ENCODE measurements around the gene LRRC52. TPM values are rescaled to one million over a fixed set of nuclear protein-coding genes. Genes with fewer than 3 reads are reported as not detected.

Gene LRRC52, protein sequence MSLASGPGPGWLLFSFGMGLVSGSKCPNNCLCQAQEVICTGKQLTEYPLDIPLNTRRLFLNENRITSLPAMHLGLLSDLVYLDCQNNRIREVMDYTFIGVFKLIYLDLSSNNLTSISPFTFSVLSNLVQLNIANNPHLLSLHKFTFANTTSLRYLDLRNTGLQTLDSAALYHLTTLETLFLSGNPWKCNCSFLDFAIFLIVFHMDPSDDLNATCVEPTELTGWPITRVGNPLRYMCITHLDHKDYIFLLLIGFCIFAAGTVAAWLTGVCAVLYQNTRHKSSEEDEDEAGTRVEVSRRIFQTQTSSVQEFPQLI
- not detected in 2 replicates for total RNA-seq (2014; rRNA removed; shearing (Covaris generic))

DNA sequence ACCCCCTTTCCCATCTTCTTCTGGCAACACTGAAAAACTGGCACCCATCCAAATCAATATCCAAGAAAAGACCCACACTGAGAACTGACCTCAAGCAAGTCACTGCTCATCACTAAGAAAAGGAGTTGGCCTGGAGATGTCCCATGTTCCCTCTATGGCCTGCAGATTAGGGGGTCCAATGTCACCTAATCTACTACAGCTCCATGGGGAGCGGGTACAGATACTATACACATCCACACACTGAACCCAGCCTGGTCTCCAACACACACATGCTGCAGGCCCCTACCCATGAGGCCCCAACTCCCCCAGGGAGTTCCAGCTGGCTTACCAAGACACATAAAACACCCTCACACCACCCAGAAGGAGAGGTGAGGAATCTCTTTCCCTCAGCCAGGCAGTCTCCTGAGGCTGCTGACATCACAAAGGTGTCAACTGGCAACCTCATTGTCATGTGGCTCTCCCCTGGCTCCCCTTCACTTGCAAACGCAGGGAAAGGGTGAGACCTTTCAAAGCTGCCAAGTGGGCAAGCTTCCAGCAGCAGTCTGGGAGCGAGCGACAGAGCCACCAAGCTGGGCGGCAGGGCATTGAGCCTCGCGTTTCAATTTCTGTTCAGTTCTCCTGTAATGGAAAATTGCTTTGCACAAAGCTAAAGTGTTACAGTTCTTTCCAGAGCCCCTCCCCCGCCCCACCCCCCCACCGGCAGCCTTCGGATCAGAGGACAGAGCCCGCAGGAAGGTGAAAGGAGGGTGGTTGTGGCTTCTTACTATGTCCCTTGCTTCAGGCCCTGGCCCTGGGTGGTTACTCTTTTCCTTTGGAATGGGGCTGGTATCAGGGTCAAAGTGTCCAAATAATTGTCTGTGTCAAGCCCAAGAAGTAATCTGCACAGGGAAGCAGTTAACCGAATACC, at the start of gene LRRC52:
LRRC52 (plus strand) TSS at position 469 of the 907 bp plus-strand sequence; CDS start at position 766, 297 bp downstream.
- no peak for DNase-seq (ENCODE audit: low spot score)

DNA sequence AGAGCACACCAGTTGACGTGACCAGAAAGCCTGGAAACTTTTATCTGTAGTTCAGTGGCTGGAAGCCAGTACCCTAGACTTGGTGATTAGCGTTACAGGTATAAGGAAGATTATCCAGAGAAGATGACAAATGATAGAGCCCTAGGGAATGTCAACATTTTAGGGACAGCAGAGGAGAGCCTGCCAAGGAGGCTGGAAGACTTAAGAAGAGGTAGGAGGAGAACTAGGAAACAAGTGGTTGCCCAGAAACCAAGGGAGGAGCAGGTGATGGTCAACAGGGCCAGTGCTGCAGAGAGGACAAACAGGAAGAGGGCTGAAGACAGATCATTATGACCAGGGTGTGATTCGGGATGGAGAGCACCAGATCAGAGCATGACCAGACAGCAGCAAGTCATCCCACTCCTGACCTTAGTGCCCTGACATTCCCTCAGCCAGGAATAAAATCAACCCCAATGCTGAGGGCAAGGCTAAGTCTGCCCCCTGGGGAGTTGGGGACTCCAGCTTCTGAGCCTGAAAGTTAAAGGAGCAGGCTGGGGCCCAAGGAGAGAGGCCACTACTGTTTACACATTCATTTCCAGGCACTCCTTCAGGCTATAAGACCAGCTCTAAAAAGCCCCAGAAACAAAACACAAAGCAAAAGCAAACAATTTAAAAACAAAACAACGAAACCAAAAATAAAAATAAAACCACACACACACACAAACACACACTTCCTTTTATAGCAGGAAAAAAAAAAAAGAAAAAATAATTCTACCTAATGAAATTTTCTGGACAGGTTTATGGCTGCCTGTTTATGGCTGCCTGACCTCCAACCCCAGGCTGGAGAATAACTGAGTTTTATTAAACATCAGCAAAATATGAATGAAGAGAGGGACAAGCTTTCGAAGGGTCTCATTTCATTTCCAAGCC, 48.6 kb upstream of the LRRC52 start:
- no peak for DNase-seq (ENCODE audit: low spot score)

DNA sequence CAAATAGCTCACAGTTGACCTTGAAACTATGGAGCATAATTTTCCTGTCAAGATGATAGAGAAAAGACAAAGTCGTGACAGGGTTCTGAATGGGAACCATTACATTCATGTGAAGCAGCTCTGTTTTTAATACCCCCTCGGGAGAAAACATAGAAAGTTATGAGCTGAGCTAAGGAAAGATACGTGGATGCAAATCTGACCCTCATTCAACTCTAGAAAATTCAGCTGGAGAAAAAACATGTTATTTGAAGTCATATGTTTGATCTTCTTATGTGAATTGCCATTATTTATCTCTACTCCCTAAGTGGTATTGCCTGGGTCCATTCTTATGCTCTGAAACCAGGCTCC, 48.0 kb upstream of the LRRC52 start:
- DNase-seq (ENCODE audit: low spot score): no peak

DNA sequence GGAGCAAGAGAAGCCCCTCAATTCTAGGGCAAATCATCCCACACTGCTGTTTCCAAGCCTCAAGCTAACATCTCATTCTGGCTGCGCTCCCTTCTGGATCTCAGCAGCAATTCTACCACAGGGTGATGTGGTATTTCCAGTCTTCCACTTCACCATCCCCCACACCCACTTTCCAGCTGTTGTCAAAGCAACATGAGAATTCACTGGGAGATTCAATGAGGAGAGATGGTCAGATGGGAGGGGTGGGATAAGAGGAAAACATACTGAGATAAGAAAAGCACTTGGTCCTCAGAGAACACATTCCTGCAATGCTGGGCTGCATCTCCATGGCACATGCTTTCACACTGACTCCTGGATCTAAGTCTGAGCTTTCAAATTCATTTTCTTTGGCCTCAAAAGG, 47.3 kb upstream of the LRRC52 start:
- no peak for DNase-seq (ENCODE audit: low spot score)

DNA sequence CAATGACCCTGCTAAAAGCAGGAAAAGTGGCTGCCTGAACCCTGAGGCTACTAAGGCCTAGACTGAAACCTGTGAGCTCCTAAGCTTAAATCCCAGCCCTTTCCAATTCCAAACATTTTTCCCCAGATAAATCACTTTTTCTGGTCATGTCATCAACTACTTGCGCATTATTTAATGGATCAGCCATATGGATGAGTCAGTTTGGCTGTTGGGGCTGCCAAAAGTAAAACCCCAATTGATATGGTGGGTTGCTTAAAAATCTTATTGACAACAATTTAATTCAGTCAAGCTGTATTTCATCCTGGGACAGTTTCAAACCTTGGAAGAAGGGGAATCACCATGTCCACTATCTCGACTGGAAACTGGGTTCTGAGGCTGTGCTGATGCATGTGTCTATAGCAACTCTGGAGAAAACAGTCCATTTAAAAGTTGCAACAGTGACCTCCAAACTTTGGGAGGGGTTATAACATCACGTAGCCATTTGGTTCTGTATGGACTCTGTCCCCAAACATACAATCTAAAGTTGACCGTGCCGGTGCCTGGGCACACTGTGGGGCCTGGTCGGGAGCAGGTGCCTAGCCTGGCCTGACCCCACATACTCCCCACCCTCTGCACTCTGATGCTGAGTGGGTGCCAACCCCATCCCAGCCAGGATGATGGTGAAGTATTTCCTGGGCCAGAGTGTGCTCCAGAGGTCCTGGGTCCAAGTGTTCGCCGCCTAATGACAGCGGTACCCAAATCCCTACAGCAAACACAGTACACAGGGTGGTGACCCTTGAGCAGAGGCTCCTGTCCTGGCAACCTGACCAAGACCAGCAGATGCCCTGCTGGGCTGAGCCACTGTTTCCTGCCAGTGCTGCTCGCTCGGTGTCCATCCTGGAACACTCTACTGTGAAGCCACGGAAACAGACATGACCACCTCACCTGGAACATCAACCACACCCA, 46.5 kb upstream of the LRRC52 start:
- DNase-seq (ENCODE audit: low spot score): no peak

DNA sequence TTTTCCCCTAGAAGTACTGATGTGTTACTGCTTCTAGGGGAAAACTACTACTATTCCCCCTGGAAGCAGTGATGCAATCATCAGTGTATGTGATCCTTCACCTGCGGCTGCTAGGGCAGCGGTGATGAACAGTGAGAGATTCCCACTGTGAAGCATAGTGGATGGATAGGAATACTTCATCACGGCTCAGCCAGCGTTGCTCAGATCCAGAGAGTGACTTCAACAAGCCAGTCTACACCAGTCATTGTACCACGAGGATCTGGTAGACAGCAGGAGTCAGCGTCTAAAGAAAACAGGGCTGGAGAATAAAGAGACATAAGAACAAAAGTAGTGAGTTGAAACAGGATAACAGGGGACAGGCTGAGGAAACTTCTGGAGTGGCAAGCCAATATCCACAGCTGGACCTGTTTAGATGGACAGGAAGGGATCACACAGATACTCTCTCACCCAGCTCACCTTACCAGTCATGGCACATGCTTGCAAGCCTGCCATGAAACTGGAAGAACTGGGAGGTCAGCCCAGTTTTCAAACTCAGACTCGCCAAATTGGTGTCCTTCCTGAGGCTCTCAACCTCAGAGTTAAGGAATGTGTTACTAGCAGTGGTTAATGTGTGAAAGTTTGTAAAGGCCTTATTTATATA, 42.4 kb upstream of the LRRC52 start:
- no peak for DNase-seq (ENCODE audit: low spot score)

DNA sequence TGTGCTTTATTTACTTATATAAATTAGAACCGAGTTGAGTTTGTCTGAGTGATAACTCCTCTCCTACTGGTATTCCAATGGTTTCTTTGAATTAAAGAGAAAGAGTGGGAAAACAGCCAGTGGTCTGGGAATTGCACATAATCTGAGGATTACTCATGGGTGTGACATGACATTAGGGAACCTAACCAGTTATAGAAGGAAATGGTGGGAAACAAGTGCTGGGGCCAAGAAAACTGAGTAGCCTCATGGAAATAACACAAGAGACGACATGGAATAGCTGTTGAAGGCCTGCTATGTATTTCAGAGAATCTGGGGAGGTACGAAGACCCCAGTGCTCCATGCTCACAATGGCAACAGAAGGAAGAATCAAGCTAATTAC, 41.8 kb upstream of the LRRC52 start:
- no peak for DNase-seq (ENCODE audit: low spot score)

DNA sequence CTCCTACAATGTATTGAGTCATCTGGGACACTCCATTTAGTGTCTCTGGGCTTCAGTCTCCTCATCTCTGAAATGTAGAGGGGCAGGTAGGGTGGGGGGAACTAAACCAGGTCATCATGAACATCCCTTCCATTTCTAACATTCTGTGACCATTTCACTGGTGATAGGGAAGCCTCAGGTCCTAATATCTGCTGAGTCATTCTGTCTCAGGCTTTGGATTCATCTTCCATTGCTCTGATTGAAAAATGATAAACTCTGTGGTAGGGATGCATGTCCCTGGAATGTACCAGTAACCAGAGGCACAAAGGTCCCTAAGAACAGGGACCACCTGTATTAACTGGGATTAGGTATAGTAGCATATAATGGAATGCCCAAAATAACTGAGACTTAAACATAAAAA, 36.2 kb upstream of the LRRC52 start:
- no peak for DNase-seq (ENCODE audit: low spot score)

DNA sequence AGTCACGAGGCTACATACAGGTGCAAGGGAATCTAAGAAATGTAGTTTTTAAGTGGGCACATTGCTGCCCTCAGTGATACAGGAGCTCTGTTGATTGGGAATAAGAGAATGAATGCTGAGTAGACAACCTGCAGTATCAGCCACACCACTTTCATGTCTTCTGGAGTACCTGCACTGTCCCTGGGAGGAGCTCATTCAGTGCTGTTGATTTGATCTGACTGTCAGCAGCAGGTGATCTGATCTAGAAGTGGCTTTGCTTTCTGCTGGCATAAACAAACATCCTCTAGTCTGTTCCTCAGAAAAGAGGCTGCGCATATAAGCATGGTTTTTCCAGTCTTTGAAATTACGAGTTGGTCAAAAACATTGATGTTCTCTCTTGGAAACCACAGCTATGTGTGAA, 35.5 kb upstream of the LRRC52 start:
- no peak for DNase-seq (ENCODE audit: low spot score)

DNA sequence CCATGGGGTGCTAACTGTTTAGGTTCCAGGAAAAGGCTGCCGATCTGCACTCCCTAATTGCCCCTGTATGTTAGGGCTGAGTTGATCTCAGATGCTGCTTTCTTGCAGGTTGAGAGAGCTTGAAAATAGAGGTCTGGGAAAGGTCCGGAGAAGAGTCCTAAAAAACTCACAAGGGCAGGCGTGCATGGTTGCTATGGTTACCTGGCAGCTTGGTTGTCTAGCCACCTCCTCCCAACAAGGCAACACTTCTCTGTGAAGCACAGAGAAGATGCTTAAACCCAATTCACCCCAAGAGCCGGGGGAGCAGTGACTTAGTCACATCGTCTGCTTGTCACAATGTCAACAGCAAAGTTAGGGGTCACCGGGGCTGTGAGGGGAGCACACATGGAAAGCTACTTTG, 31.0 kb upstream of the LRRC52 start:
- no peak for DNase-seq (ENCODE audit: low spot score)

DNA sequence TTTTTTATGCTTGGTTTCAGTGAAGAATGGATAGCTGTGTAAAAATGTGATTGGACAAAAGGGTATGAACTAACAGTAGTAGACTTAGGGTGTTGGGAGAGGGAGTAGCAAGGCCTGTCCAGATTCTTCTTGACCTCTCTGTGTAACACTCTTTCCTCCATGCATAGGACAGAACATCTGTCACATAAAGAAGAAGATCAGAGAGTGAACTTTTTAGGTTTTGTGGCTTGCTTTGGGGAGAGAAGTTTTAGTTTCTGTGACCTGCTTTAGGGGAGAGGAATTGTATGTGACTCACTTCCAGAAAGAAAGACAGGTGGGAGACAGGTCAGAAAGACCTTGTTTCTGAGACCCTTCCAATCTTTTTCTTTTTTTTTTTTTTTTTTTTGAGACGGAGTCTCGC, 27.3 kb upstream of the LRRC52 start:
- no peak for DNase-seq (ENCODE audit: low spot score)

DNA sequence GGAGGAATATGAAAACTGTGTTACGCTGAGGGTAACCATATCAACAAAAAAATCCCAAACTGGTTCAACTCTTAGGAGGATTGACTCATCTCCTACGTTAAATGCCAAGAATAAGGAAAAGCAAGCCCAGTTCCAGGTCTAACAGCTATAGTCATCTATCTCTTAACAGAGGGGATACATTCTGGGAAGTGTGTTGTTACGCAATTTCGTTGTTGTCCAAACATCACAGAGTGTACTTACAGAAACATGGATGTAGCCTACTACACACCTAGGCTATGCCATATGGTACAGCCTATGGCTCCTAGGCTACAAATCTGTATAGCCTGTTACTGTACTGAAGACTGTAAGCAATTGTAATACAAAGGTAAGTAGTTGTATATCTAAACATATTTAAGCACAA, 23.2 kb upstream of the LRRC52 start:
- no peak for DNase-seq (ENCODE audit: low spot score)

DNA sequence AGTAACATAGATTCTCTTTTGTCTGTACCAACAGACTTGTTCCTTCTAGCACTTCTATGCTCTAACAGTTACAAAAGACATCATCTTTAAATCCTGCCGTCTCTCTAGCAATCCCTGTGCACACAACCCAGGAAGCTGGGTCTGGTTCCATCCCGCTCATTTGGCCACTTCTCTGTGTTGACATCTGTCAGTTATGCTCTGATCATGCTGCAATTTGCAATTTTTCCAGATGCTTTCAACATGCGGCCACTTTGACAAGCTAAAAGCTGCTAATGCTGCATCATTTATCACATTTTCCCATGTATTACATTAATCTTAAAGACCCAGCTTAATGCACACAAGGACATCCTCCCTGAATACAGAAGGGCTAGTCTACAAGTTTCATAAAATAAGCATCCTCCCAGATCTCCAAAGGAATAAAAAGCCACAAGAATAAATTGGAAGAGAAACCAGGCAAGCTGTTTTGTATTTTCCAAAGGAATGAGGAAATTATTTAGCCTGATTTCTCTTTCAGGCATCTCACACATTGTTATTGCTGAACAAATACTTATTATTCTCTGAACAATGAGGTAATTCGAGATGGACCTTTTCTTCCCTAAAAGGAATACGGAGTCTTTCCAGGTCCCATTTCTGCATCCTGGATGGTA, 19.0 kb upstream of the LRRC52 start:
- DNase-seq (ENCODE audit: low spot score): no peak

DNA sequence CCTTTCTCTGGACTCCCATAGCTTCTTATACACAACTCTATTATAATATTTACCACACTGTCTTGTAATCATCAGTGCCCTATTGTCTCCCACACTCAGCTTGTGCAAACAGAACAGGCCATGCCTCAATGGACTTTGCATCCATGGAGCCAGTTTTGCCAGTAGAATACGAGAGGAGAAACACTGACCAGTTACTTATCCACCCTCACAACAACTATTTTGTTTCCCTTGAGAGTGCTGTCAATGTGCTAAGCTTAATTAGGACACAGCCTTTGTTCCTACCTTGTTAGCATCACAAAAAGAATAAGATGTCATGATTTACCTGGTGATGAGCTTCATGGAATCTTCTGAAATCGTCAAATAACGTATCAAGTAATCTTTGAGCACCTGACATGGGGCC, 18.1 kb upstream of the LRRC52 start:
- DNase-seq (ENCODE audit: low spot score): no peak

DNA sequence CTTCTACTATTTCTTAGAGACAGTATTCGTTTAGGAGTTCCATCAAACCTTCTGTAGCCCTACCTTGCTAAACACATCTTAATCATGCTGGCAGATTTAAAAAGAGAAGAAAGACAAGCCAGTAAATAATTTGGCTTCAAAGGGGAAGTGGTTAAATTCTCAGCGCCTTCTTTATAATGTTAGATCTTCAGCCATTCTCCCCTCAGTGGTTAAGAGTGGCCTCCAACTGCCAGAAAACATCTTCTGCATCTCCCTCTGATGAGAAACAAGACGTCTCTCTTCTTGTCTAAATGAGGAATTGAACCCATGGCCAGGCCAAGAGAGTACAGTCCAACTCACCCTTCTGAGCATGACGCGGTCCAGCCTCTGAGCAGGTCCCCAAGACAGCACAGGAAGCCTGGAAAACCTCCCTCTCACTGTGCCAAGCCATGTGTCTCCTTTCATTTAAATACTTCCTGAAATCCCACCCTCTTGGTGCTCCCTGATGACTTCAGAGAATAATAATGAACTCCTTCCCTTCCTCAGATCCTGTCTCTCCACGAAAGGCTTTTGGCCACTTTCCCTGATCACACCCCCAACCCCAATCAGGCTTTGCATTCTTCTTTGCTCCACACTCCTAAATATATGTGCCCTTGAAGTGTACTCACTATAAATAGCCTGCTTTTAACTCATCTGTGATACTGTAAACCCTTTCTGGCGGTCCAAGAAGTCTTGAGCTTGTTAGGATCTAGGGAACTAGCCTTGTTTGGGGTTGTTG, 16.4 kb upstream of the LRRC52 start:
- DNase-seq (ENCODE audit: low spot score): no peak

DNA sequence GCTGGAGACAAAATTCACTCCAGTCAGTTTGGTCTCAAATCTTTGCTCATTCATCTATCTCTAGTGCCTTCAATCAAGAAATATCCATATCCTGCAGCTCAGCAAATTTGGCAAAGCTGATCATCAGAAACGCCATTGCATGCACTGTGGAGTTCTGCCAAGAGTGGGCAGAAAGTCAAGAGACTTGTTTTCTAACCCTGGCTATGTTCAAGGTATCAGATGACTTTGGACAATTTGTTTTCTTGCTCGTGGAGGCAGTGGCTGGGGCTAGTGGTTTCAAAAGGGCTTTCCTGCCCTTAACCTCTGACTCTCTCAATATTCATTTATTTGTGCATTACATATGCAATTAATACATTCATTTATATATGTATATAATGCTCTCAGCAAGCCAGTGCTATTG, 12.8 kb upstream of the LRRC52 start:
- no peak for DNase-seq (ENCODE audit: low spot score)

DNA sequence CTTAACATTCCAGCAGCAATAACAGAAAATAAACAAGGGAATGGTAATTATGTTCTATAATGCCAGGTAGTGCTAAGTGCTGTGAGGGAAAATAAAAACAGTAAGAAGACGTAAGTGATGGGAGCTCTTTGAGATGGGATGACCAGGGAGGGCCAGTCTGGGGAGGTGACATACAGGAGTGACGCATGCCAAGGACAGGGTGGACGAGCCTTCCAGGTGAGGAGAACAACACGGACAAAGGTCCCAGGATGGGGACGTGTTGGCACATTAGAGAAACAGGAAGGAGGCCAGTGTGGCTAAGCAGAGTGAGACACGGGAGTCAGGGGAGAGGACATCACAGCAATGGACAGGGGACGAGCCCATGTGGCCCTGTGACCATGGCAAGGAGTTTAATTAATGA, 11.7 kb upstream of the LRRC52 start:
- DNase-seq (ENCODE audit: low spot score): no peak

DNA sequence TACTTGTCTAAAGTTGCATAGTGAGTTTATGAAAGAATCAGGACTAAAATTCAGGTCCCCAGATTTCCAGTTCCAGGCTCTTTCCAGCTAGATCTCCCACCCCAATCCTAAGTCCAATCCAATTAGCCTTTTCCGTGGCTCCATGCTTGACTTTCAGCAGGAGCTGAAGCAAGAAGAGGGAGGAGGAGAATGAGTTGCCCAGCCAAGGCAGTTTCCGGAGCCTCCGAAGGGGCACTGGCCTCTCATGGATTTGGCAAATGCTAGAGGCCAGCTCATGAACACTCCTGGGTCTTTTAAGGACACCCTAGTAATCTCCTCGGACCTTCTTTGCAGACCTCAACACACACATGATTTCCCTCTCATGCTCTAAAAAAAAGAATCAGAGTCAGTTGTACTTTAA, 10.5 kb upstream of the LRRC52 start:
- no peak for DNase-seq (ENCODE audit: low spot score)

DNA sequence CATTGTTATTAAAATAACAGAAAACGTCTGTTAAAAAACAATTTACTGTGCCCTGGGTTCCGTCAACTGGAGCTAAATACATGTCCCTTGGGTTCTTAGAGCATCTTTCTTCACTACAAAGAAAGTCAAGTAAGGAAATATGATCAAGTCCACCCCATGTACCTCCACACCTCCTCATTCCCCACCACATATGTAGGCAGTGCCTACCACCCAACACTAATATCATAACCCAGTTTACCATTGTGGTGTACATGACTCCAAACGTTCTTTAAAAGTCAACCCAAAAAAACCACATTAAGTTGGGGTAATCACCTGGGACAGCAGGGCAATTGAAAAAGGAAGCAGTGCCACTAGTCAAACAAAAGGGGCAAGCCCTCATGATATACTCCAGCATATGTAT, 7.8 kb upstream of the LRRC52 start:
- no peak for DNase-seq (ENCODE audit: low spot score)
